ENCODE data around the gene NSMF. TPM values are rescaled to one million over a fixed set of nuclear protein-coding genes. Genes with fewer than 3 reads are reported as not detected.

NSMF gene
- total RNA-seq, 1 donor from 2014 or later: 24.7 TPM

- POLR2A ChIA-PET: interaction anchor here (0.6 to 0.7 kb wide), 2 partner anchors 31 to 393 kb away, joined by 3 read pairs; no protein-coding TSS in a partner anchor
- H3K36me3 Mint-ChIP-seq (ENCODE audit: low read depth): peaks cover 19% of the 10 kb centered on the region
- H3K4me3 Mint-ChIP-seq: no peak overlapping the region
- H3K4me1 Mint-ChIP-seq: no peaks in the 10 kb centered on the region
- H3K27me3 Mint-ChIP-seq: no peaks in the 10 kb centered on the region
- ATAC-seq (ENCODE audit: low read depth) (no peak), DNase-seq (no peak)
- no peak for TF ChIP-seq CTCF (IDR thresholded peaks at IDR 0.05)
- intact Hi-C loops (cut with micrococcal nuclease): no loop called here
- H3K9me3 Mint-ChIP-seq: peaks cover 12% of the 10 kb centered on the region
- CTCF ChIA-PET: no interaction called here
- H3K27ac Mint-ChIP-seq: no peak overlapping the region
Measured at GRCh38 chr9:137478613-137478961, 19.5 kb upstream of the NSMF start.

- no peak for DNase-seq
- no peak for TF ChIP-seq CTCF (IDR thresholded peaks at IDR 0.05)
- POLR2A ChIA-PET: no interaction called here
- CTCF ChIA-PET: no interaction called here
- H3K4me1 Mint-ChIP-seq: no peaks in the 10 kb centered on the region
- H3K27me3 Mint-ChIP-seq: no peaks in the 10 kb centered on the region
- no peak overlapping the region for H3K27ac Mint-ChIP-seq
- peaks cover 12% of the 10 kb centered on the region for H3K9me3 Mint-ChIP-seq
- peaks cover 22% of the 10 kb centered on the region for H3K36me3 Mint-ChIP-seq (ENCODE audit: low read depth)
- H3K4me3 Mint-ChIP-seq: no peak overlapping the region
- ATAC-seq (ENCODE audit: low read depth): no peak
- intact Hi-C loops (cut with micrococcal nuclease): no loop called here
Measured at GRCh38 chr9:137477778-137478612, 18.9 kb upstream of the NSMF start.

- no peak for DNase-seq
- no peak for TF ChIP-seq CTCF (IDR thresholded peaks at IDR 0.05)
- ChIA-PET CTCF (no interaction called here), POLR2A (no interaction called here)
- intact Hi-C loops (cut with micrococcal nuclease): no loop called here
- no peak overlapping the region for H3K4me3 Mint-ChIP-seq
- no peak for ATAC-seq (ENCODE audit: low read depth)
- peaks cover 14% of the 10 kb centered on the region for H3K9me3 Mint-ChIP-seq
- H3K36me3 Mint-ChIP-seq (ENCODE audit: low read depth): peaks cover 26% of the 10 kb centered on the region
- no peaks in the 10 kb centered on the region for H3K27me3 Mint-ChIP-seq
- H3K27ac Mint-ChIP-seq: no peak overlapping the region
- no peaks in the 10 kb centered on the region for H3K4me1 Mint-ChIP-seq
Measured at GRCh38 chr9:137476856-137477255, 17.7 kb upstream of the NSMF start.

GRCh38 chr9:137475666-137476065, 16.5 kb upstream of the NSMF start:
- no peak for TF ChIP-seq CTCF (IDR thresholded peaks at IDR 0.05)
- POLR2A ChIA-PET: no interaction called here
- ATAC-seq (ENCODE audit: low read depth) (no peak), DNase-seq (no peak)
- CTCF ChIA-PET: no interaction called here
- H3K27ac Mint-ChIP-seq: no peak overlapping the region
- H3K4me3 Mint-ChIP-seq: no peak overlapping the region
- peaks cover 14% of the 10 kb centered on the region for H3K9me3 Mint-ChIP-seq
- intact Hi-C loops (cut with micrococcal nuclease): no loop called here
- peaks cover 26% of the 10 kb centered on the region for H3K36me3 Mint-ChIP-seq (ENCODE audit: low read depth)
- H3K4me1 Mint-ChIP-seq: peaks cover 2% of the 10 kb centered on the region
- H3K27me3 Mint-ChIP-seq: no peaks in the 10 kb centered on the region

GRCh38 chr9:137474271-137474670, 15.1 kb upstream of the NSMF start:
- Mint-ChIP-seq H3K4me3 (no peak overlapping the region), H3K36me3 (ENCODE audit: low read depth) (peaks cover 24% of the 10 kb centered on the region), H3K4me1 (peaks cover 3% of the 10 kb centered on the region), H3K9me3 (peaks cover 14% of the 10 kb centered on the region), H3K27me3 (no peaks in the 10 kb centered on the region), H3K27ac (no peak overlapping the region)
- intact Hi-C loops (cut with micrococcal nuclease): no loop called here
- no peak for ATAC-seq (ENCODE audit: low read depth)
- no peak for DNase-seq
- no peak for TF ChIP-seq CTCF (IDR thresholded peaks at IDR 0.05)
- CTCF ChIA-PET: no interaction called here
- POLR2A ChIA-PET: no interaction called here
